Activated T-helper 1 cell treated with Interleukin-2 at 50 U/mL for 16 hours (primary cell): ENCODE measurements around the gene KLF18.
"Not testable (repeated sequence)": the region's sequence is repeated elsewhere in the genome, so short reads cannot be mapped to it uniquely, and the experiment has no call there.

Experiments used
- DNase-seq: peaks from one replicate; pipeline ENCODE4 v3.0.0-alpha.2; 2020; ENCODE audit warnings: low read depth

Gene KLF18

DNA sequence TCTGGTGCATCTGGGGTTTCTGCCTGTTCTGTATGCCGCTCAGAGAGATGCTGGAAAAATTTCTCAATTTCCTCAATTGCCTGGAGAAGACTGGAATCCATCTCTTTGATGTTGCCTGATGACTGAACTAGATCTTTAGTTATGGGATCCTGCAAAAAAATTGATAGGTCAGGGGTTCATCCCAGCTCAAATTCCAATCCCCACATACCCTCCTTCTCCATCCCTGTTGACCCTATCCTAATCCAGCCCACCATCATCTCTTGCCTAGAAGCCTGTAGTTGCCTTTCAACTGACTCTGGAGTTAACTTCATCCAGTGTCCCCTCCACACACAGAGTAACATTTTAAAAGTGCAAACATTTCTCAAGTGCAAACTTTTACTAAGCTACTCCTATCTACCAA is at the start of gene KLF18:
Gene KLF18 (minus strand): TSS at position 101 of the 400 bp plus-strand sequence. CDS start 0 bp downstream, at position 101.
- no peak for DNase-seq

DNA sequence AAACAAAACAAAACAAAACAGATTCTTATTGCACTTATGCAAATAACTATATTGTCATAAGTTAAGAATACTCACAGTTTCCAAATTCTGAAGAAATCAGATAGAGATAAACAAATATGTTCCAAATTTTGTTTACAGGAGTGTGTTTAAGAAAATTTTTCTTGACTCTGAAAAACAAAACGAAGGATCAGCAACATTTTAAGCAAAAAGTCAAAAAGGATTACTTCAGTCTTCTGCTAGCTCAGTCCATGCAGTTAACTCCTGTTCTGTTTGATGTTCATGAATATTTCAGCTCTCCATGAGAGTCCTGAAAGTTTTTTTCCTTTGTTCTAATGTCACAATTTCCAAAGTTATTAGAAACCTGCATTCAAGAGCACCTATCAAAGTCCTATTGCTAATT is 33.2 kb upstream of the KLF18 start:
- DNase-seq: no peak

DNA sequence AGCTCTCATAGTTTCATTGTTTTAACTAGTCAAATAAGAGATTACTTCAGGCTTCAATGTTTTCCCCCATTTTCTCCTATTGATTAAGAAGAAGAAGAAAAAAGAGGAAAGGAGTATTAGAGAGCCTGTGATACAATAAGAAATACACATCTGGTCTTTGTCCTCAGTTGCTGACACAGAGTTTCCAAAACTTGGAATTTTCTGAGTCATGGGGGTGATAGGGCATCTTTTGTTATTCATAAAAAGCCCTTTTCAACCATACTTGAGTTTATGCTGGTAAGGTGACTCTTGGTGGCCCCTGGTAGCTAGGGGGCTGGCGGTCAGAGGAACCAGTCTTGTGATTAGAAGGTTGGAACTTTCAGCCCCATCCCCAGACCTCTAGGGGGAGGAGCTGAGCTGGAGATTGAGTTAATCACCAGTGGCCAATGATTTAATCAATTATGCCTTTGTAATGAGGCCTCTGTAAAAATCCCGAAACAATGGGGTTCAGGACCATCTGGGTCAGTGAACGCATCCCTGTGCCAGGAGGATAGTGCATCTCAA is 28.9 kb upstream of the KLF18 start:
- DNase-seq: no peak

DNA sequence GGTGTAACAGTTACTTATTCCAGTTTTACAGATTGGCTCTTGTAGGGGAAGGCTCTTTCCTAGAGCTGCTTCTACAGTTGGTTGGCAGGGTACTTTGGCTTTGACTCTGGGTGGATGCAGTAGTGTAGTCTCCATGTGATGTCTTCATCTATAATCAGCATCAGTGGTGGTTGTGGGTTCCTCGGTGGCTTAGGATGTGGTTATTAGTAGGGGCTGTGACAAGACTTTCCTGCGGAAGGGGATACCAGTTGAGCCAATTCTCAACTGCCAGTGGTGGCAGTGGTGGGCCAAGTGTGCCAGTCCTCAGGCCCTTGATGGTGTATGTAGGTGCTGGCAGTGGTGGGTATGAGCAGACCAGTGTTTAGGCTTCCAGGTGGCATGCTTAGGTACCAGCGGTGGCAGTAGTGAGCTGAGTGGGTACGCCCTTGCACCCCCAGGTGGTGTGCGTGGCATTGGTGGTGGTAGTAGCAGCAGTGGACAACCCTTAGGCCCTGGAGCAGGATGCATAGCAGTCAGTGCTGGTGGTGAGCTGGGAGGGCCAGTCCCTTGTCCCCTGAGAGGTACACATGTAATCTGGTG is 27.2 kb upstream of the KLF18 start:
- DNase-seq: no peak

DNA sequence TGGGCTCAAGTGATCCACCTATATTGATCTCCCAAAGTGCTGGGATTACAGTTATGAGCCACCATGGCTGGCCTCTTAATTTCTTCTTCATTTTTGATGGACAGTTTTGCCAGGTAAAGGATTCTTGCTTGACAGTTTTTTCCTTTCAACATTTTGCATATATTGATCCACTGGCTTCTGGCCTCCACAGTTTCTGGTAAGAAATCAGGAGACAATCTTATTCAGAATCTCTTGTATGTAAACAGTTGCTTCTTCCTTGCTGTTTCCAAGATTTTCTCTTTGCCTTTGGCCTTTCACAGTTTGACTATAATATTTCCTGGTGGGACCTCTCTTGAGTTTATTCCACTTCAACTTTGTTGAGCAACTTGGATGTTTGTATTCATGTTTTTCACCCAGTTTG is 20.1 kb upstream of the KLF18 start:
- DNase-seq: no peak

DNA sequence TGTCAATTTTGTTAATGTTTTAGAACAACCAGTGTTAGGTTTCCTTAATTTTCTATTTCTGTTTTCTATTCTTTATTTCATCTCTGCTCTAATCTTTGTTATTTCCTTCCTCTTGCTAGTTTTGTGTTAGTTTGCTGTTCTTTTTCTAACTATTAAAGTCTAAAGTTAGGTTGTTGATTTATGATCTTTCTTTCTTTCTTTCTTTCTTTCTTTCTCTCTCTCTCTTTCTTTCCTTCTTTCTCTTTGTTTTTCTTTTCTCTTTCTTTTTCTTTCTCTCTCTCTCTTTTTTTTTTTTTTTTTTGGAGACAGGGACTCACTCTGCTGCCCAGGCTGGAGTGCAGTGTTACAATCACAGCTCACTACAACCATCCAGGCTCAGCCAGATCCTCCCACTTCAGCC is 17.4 kb upstream of the KLF18 start:
- DNase-seq: no peak

DNA sequence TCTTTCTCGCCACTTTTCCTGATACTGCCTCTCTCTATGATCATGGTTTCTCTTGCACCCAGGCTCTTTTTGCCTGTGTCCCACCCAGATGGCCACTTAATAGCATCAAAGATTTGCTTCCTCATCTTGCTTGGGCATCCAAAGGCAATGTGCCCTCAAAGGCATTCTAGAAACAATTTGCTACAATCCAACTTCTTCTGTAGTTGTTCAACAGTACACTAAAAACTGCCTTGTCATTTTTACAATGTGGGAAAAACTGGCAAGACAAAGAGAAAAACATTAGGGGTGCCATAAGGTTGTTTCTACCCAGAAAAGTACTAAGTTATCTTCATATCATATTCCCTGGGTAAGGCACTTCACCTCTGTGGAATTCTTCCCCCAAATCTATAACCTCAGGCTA is 16.5 kb upstream of the KLF18 start:
- DNase-seq: no peak

DNA sequence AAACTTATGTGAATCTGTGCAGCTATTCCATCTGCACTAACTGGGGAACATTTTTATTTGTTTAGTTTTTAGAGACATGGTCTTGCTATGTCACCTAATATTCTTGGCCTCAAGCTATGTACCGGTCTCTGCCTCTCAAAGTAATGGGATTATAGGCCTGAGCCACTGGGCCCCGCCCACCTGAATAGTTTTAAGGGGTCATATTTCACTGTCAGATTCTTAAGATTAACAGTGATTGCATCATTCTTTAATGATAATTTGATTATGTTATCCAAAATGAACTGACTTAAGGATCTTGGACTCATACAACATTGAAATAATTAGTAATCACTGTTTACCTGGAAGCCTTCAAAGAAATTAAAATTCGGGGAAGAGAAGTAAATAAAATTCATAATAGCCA is 12.6 kb upstream of the KLF18 start:
- no peak for DNase-seq

DNA sequence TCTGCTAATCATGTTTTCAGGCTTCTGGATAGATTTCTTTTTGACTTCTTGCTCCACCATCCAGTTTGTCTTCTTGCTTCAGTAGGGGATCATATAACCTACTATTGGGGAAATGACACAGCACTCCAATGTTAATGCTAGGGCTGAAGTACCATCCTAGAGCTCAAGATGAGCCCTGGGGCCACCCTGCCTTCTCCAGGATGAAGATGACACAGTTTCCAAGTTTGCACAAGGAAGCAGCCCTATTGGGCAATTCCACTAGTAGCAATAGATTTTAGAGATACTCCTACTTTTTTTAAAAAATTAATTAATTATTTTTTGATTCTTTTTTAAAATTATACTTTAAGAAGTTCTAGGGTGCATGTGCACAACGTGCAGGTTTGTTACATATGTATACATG is 11.3 kb upstream of the KLF18 start:
- DNase-seq: no peak

DNA sequence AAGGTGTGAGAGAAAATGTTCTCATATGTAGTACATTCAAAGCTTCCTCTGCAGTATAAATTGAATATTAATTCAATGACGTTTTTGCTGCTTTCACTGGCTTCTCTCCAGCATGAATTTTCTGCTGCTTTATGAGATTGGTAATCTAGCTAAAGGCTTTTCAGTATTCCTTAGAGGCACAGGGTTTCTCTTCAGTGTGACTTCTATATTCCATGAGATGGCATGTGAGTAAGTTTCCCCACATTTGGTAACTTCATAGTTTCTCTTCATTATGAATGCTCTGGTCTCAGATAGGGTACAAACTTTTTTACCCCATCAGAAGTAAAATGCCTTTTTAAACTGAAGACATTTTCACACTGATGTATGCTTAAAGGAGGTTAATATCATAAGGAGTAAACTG is 10.4 kb upstream of the KLF18 start:
- DNase-seq: no peak

DNA sequence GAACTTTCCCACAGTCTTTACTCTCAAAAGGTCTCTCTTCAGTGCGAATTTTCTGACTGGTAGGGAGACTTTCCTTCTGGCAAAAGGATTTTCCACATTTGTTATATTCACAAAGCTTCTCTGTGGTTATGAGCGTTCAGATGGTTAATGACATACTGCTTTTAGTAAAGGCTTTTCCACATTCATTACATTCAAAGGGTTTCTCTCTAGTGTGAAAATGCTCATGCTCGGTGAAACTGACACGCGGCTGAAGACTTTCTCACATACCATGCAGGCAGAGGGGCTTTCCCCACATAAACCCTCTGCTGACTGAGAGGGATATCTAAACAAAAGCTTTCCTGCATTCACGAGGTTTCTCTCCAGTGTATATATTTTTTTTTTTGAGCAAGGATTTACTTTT is 9.9 kb upstream of the KLF18 start:
- no peak for DNase-seq

DNA sequence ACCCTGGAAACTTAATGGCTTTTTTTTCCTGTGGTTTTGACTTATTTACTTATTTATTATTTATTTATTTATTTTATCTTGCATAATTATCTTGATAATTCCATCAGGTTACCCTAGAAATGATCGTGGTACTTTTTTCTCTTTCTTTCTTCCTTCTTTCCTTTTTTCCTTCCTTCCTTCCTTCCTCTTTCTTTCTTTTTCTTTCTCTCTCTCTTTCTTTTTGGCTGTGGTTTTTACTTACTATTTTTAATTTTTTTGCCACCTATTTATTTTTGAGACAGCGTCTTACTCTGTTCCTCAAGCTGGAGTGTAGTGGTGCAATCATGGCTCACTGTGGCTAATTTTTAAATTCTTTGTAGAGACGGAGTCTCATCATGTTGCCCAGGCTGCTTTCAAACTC is 6.2 kb upstream of the KLF18 start:
- DNase-seq: no peak

DNA sequence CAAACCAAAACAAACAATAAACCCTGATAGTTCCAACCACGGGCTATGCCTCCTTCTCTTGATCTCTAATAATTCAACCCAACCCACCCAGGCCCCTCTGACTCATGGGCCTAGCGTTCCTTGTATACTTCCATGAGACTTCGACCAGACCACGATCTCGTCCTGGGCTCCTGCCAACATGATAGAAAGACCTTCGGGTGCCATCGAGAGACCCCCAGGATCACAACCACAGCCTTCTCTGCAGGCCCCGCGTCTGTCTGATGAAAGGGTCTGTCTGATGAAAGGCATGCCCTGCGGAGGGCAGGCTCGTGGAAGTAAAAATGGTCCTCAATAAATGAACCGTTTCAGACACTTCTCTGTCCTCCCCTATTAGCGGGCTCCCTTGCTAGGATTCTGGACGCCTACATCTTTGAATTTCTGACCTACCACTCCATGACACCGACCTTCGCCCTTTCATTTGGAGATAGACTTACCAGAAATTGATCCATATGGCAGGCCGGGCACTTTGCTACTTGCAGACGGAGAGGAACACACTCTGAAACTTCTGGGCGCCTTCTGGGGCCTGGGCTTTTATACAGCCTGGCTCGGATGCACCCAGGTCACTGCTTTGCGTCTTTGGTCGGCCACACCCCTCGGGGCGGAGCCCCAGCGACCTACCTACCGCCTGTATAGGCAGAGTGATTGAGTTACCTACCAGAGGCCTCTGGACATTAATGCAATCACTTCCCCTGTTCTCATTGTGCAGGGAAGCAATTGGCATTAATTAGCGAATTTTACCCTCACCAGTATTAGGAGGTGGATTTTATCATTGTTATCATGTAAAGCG is 5.3 kb upstream of the KLF18 start:
- no peak for DNase-seq

DNA sequence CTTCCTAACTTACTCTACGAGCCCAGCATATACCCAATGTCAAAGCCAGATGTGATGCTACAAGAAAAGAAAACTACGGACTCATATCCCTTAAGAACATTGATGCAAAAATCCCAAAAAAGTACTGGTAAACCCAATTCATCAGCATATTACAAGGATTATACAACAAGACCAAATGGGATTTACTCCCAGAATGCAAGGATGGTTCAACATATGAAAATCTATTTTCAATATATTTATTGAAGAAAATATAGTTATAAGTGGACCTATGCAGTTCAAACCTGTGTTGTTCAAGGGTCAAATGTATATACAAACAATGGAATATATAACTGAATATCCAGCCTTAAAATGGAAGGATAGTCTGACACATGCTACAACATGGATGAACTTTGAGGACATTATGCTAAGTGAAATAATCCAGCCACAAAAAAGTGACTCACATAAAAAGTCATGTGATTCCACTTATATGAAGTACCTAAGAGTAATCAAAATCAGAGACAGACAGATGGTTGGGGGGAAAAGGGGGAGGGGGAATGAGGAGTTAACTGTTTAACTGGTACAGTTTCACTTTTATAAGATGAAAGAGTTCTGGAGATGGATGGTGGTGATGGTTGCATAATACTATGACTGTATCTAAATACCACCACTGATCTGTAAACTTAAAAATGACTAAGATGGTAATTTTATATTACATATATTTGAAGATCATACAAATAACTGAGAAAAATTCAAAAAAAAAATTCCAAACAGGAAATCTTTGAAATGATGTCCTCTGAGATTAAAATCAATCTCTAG is 3.7 kb upstream of the KLF18 start:
- no peak for DNase-seq

DNA sequence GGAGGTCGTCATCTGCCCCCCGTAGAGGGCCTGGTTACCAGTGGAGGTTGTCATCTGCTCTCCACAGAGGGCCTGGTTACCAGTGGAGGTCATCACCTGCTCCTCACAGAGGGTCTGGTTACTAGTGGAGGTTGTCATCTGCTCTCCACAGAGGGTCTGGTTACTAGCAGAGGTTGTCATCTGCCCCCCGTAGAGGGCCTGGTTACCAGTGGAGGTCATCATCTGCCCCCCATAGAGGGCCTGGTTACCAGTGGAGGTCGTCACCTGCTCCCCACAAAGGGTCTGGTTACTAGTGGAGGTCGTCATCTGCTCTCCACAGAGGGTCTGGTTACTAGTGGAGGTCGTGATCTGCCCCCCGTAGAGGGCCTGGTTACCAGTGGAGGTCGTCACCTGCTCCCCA is 1.9 kb downstream of the KLF18 start:
- not testable (repeated sequence) for DNase-seq

DNA sequence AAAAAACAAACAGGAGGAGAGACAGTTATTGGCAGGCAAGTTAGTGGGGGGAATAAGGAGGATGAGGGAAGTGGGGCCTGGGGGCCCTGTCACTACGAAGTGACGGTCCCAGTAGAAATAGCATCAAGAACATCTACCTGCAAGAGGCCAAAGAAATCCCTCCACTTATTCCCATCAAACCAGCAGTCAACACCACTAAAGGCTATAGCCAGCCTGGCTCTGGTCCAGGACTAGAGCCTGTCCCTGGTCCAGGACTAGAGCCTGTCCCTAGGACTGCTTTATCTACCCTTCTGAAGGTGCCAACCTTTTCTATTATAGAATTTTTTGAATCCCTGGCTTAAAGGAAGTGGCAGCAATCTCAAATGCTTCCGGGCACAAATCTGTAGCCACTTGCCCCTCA is 3.2 kb downstream of the KLF18 start:
- DNase-seq: no peak

DNA sequence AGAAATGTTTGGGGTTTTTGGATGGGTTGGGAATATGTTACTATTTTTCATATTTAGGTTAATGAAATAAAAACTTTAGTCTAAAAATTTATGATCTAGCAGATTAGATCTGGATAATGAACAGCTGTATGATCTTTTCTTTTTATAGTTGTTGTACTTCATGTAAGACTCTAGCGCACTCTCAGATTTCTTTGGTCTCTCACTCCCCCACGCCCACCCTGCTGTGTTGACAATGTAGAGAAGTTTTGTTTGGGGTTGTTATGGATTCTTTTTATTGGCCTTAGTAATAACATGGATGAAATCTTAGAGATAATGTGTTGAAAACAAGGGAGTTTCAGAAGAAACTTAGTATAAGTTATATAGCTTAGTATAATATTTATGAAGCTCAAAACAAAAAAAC is 5.5 kb downstream of the KLF18 start:
- DNase-seq: no peak

DNA sequence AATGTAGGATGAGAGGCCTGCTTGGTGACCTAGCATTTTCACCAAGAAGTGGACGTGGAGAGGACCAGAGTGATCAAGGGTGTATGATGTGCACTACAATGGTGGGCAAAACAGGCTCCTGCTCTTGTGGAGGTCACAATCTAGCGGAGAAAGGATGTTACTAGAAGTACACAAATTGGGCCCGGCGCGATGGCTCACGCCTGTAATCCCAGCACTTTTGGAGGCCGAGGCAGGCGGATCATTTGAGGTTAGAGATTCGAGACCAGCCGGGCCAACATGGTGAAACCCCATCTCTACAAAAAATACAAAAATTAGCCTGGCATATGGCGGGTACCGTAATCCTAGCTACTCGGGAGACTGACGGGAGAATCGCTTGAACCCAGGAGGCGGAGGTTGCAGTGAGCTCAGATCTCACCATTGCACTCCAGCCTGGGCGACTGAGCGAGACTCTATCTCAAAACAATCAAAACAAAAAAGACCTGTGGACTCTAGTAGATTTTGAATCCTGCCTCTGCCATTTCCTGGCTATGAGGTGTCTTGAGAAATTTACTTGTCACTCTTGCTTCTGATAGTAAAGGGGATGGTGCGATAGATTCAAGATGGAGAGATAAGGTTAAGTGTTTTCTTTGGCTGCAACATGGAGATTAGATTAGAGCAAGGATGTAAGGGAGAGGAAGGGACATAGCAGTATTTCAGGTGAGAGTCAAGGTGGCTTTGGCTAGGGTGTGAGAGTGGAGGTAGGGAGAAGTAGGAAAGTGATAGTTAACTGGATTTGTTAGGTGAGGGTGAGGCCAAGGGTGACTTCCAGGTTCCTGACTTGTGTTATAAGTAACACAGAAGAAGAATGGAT is 7.1 kb downstream of the KLF18 start:
- no peak for DNase-seq

DNA sequence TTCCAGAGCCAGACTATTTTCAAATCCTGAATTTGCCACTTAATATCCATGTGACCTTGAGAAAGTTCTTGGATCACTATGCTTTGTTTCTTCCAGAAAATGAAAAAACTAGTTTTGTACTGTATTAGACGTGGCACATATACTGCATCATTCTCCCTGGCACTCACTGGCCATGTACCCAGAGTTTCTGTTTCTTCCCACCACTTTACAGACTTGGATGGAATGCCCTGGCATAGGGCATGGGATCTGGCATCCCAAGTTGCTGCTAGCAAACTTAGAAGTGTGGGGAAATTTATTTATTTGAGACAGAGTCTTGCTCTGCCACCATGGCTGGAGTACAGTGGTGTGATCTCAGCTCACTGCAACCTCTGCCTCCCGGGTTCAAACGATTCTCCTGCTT is 10.0 kb downstream of the KLF18 start:
- DNase-seq: no peak

DNA sequence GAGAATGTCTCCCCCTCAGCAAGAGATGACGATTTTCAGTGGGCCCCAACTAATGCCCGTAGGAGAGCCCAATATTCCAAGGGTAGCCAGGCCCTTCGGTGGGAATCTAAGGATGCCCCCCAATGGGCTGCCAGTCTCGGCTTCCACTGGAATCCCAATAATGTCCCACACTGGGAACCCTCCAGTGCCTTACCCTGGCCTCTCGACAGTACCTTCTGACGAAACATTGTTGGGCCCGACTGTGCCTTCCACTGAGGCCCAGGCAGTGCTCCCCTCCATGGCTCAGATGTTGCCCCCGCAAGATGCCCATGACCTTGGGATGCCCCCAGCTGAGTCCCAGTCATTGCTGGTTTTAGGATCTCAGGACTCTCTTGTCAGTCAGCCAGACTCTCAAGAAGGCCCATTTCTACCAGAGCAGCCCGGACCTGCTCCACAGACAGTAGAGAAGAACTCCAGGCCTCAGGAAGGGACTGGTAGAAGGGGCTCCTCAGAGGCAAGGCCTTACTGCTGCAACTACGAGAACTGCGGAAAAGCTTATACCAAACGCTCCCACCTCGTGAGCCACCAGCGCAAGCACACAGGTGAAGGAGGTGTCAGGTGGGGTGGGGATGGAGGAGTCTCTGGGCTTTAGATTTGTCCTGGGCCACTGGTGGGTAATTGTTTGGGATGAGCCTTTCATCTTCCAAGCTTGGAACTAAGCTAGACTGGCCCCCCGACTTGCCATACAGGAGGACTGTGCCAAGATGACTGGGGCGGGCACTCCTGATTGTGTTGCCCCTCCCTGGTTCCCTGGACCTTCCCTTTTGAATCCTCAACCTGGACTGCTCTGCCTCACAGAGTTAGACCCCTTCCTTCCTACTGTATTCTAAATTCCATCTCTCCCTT is 11.6 kb downstream of the KLF18 start:
- DNase-seq: no peak

DNA sequence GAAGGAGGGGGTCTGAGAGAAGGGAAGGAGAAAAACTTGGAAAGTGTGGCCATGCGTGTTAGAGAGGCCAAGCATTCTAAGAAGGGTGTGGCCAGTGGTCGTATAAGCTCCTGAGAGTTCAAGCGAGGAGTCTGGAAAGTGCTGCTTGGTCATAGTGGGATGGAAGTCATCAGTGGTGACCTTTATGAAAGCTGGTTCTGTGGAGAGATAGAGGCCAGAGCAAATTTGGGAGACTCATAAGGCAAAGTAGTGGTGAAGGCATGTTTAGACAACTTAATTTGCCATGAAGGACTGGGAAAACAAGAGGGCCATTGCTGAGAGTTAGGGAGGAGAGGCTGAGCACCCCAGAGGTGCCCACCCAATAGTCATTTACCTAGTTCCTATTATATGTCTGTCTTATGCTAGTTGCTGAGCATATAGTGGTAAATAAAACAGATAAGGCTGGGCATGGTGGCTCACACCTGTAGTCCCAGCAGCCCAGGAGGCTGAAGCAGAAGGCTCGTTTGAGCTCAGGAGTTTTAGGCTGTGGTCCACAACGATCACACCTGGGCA is 21.0 kb downstream of the KLF18 start:
- no peak for DNase-seq
